Astrocyte (in vitro differentiated cells and primary cell): ENCODE data around the gene LASP1NB.

Source experiments
- DNase-seq: peaks from one replicate; pipeline ENCODE4 v3.0.0-alpha.2; 2010; ENCODE audit warnings: low read depth
- FAIRE-seq: peaks from 2 replicates; lab custom pipeline; 2011; peaks lifted over from hg19 to GRCh38; lab: Jason Lieb, UNC
- H2AFZ ChIP-seq: 2 replicates; pipeline ENCODE4 v1.6.0; 2012; ENCODE audit warnings: low read depth, low read length, inconsistent platforms
- H3K27ac ChIP-seq: 2 replicates; pipeline ENCODE4 v1.5.1; 2011; ENCODE audit warnings: low read depth, low read length, inconsistent platforms
- H3K27me3 ChIP-seq: 2 replicates; pipeline ENCODE4 v1.6.0; 2011; ENCODE audit warnings: low read length, inconsistent platforms; ENCODE audit not compliant: insufficient read depth
- H3K36me3 ChIP-seq: 2 replicates; pipeline ENCODE4 v1.5.1; 2011; ENCODE audit warnings: low read length, inconsistent platforms; ENCODE audit not compliant: insufficient read depth
- H3K4me1 ChIP-seq: 2 replicates; pipeline ENCODE4 v1.5.1; 2011; ENCODE audit warnings: low read length, inconsistent platforms; ENCODE audit not compliant: insufficient read depth
- H3K4me2 ChIP-seq: 2 replicates; pipeline ENCODE4 v1.6.0; 2012; ENCODE audit warnings: low read length, inconsistent platforms
- H3K4me3 ChIP-seq: 2 replicates; pipeline ENCODE4 v1.5.1; 2011; ENCODE audit warnings: low read depth, mild to moderate bottlenecking, low read length, inconsistent platforms; ENCODE audit not compliant: insufficient read depth
- H3K79me2 ChIP-seq: 2 replicates; pipeline ENCODE4 v1.6.0; 2012; ENCODE audit warnings: mild to moderate bottlenecking, low read length, inconsistent platforms; ENCODE audit not compliant: insufficient read depth
- H3K9ac ChIP-seq: 2 replicates; pipeline ENCODE4 v1.6.0; 2012; ENCODE audit warnings: mild to moderate bottlenecking, low read length, inconsistent platforms
- H3K9me3 ChIP-seq: 2 replicates; pipeline ENCODE4 v1.5.1; 2012; ENCODE audit warnings: low read depth, mild to moderate bottlenecking, low read length, inconsistent platforms; ENCODE audit not compliant: insufficient read depth
- H4K20me1 ChIP-seq: 2 replicates; pipeline ENCODE4 v1.6.0; 2012; ENCODE audit warnings: low read length, inconsistent platforms; ENCODE audit not compliant: insufficient read depth
- H3K27ac Mint-ChIP-seq: one replicate; pipeline ENCODE4 v1.8.0; 2021; ENCODE audit warnings: mild to moderate bottlenecking, mixed read lengths; ENCODE audit not compliant: unreplicated experiment
- H3K27me3 Mint-ChIP-seq: one replicate; pipeline ENCODE4 v1.8.0; 2021; ENCODE audit warnings: low read depth, mixed read lengths; ENCODE audit not compliant: unreplicated experiment
- H3K36me3 Mint-ChIP-seq: one replicate; pipeline ENCODE4 v1.8.0; 2021; ENCODE audit warnings: low read depth, mixed read lengths; ENCODE audit not compliant: unreplicated experiment
- H3K4me1 Mint-ChIP-seq: one replicate; pipeline ENCODE4 v1.8.0; 2021; ENCODE audit warnings: low read depth, mixed read lengths; ENCODE audit not compliant: unreplicated experiment
- H3K4me3 Mint-ChIP-seq: one replicate; pipeline ENCODE4 v1.8.0; 2021; ENCODE audit warnings: mild to moderate bottlenecking, moderate library complexity, mixed read lengths; ENCODE audit not compliant: unreplicated experiment
- H3K9me3 Mint-ChIP-seq: one replicate; pipeline ENCODE4 v1.8.0; 2021; ENCODE audit warnings: mild to moderate bottlenecking, mixed read lengths; ENCODE audit not compliant: unreplicated experiment
- EZH2 ChIP-seq: IDR thresholded peaks from 2 replicates; pipeline ENCODE4 v1.6.1; 2012; ENCODE audit warnings: mild to moderate bottlenecking, low read length, inconsistent platforms; ENCODE audit not compliant: insufficient read depth
- TF ChIP-seq, protein P1 (sequence below): IDR thresholded peaks from 2 replicates; pipeline ENCODE4 v1.5.1; 2011; ENCODE audit warnings: low read depth, mild to moderate bottlenecking, inconsistent platforms, low read length, moderate library complexity; ENCODE audit not compliant: insufficient read depth

LASP1NB gene

DNA sequence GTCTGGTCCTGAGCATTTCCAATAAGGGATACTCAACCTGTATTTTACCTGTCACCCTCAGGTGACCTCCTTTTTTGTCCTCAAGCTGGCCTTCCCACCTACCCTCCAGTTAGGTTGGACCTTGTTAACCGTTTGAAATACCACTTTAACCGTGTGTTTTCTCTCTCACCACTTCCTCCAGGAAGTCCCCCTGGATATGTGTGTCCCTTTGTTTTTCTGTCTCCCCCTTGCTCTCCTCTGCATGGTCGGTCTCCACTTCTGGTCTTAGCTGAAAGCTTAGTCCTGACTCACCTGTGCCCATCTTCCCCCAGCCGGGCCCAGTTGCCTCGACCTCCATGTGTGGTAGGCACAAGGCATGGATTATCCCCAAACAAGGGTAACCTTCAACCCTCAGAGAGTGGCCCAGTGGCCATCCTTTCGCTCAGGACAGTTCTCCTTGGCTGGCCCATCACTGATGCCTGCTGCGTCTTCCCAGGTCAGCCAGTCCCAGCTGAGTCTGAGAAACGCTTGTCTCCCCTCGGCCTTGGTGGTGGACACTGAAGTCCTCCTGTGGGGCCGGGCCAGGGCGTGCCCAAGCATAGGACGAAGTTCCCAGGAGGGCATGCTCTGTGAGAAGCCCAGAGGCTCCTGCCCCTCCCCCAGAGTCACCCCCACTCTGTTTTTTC lies 35.5 kb upstream of the LASP1NB start:
- Histone ChIP-seq H3K9ac (no peak overlapping the region), H3K27me3 (no peaks in the 10 kb centered on the region), H3K27ac (no peak overlapping the region), H3K4me1 (peaks cover 20% of the 10 kb centered on the region), H2AFZ (no peak overlapping the region), H3K4me3 (no peak overlapping the region), H3K79me2 (peaks cover 94% of the 10 kb centered on the region), H3K4me2 (no peak overlapping the region), H3K36me3 (peaks cover 45% of the 10 kb centered on the region), H4K20me1 (peaks cover 97% of the 10 kb centered on the region), H3K9me3 (no peaks in the 10 kb centered on the region)
- FAIRE-seq (no peak), DNase-seq (no peak)
- Mint-ChIP-seq H3K27ac (peak overlapping the region; percentile 62), H3K9me3 (no peaks in the 10 kb centered on the region), H3K4me1 (peaks cover 44% of the 10 kb centered on the region), H3K4me3 (no peak overlapping the region), H3K27me3 (no peaks in the 10 kb centered on the region), H3K36me3 (peaks cover 9% of the 10 kb centered on the region)
- TF ChIP-seq, protein P1, sequence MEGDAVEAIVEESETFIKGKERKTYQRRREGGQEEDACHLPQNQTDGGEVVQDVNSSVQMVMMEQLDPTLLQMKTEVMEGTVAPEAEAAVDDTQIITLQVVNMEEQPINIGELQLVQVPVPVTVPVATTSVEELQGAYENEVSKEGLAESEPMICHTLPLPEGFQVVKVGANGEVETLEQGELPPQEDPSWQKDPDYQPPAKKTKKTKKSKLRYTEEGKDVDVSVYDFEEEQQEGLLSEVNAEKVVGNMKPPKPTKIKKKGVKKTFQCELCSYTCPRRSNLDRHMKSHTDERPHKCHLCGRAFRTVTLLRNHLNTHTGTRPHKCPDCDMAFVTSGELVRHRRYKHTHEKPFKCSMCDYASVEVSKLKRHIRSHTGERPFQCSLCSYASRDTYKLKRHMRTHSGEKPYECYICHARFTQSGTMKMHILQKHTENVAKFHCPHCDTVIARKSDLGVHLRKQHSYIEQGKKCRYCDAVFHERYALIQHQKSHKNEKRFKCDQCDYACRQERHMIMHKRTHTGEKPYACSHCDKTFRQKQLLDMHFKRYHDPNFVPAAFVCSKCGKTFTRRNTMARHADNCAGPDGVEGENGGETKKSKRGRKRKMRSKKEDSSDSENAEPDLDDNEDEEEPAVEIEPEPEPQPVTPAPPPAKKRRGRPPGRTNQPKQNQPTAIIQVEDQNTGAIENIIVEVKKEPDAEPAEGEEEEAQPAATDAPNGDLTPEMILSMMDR: no peak
- no peak for TF ChIP-seq EZH2

DNA sequence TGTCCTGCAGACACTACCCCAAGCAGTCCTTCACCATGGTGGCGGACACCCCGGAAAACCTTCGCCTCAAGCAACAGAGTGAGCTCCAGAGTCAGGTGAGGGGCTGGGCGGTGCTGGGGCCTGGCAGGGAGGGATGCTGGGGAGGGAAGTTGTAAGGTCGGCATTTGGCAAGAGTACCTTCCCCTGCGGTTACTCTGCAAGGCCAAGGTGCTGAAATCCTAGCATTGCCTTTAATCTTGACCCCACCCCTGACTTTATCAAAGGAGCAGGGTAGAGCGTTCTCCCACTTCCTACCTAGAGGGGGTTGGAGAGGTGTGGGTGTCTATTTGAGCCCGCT lies 35.0 kb upstream of the LASP1NB start:
- Histone ChIP-seq H4K20me1 (peaks cover 95% of the 10 kb centered on the region), H3K27ac (no peak overlapping the region), H3K9ac (no peak overlapping the region), H3K27me3 (no peaks in the 10 kb centered on the region), H3K9me3 (no peaks in the 10 kb centered on the region), H3K4me1 (peaks cover 15% of the 10 kb centered on the region), H3K36me3 (peaks cover 40% of the 10 kb centered on the region), H3K79me2 (peaks cover 90% of the 10 kb centered on the region), H3K4me3 (no peak overlapping the region), H2AFZ (no peak overlapping the region), H3K4me2 (no peak overlapping the region)
- H3K36me3 Mint-ChIP-seq: peaks cover 9% of the 10 kb centered on the region
- no peaks in the 10 kb centered on the region for H3K27me3 Mint-ChIP-seq
- no peaks in the 10 kb centered on the region for H3K9me3 Mint-ChIP-seq
- FAIRE-seq (no peak), DNase-seq (no peak)
- peaks cover 39% of the 10 kb centered on the region for H3K4me1 Mint-ChIP-seq
- peak overlapping the region; percentile 62 for H3K27ac Mint-ChIP-seq
- H3K4me3 Mint-ChIP-seq: no peak overlapping the region
- TF ChIP-seq EZH2: no peak
- TF ChIP-seq, protein P1: no peak

DNA sequence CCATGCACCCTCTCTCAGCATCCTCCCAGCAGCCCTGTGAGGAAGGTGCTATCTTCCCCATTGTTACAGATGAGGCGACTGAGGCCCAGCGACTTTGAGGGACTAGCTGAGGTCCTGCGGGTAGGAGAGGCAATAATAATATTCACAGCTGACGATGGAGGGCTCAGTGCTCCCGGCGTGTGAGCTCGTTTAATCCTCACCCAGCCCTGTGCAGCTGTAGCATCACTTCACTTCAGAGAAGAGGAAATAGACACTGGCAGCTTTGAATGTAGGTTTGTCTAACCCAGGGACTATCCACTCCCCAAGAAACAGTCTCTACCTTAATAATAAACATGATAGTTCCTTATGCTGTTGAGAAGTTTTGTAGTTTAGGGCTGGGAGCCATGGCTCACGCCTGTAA lies 34.0 kb upstream of the LASP1NB start:
- DNase-seq (no peak), FAIRE-seq (no peak)
- Histone ChIP-seq H2AFZ (no peak overlapping the region), H3K4me3 (no peak overlapping the region), H3K4me2 (no peak overlapping the region), H3K9ac (no peak overlapping the region), H3K4me1 (peaks cover 10% of the 10 kb centered on the region), H4K20me1 (peaks cover 95% of the 10 kb centered on the region), H3K27ac (no peak overlapping the region), H3K79me2 (peaks cover 90% of the 10 kb centered on the region), H3K9me3 (no peaks in the 10 kb centered on the region), H3K27me3 (no peaks in the 10 kb centered on the region), H3K36me3 (peaks cover 42% of the 10 kb centered on the region)
- Mint-ChIP-seq H3K4me3 (no peak overlapping the region), H3K9me3 (no peaks in the 10 kb centered on the region), H3K36me3 (peaks cover 7% of the 10 kb centered on the region), H3K4me1 (peaks cover 33% of the 10 kb centered on the region), H3K27ac (no peak overlapping the region), H3K27me3 (no peaks in the 10 kb centered on the region)
- no peak for TF ChIP-seq EZH2
- TF ChIP-seq, protein P1: no peak
